NCI-H2029 treated with DMSO at 0.1 percent for 48 hours (cell line): ENCODE results near the gene EIPR1.

Experiments
- DNase-seq: peaks from one replicate; lab custom pipeline; 2025; lab: John Stamatoyannopoulos, UW

EIPR1 gene

GRCh38 chr2:3303583-3304406 lies 73.8 kb downstream of the EIPR1 start:
- peak; percentile 77 for DNase-seq

GRCh38 chr2:3302751-3303582 lies 74.7 kb downstream of the EIPR1 start:
- DNase-seq, result peak; percentile 8

- DNase-seq, result no peak
These were observed 75.2 kb downstream of the EIPR1 start for GRCh38 chr2:3302421-3302750.

GRCh38 chr2:3301001-3301400 lies 76.6 kb downstream of the EIPR1 start:
- DNase-seq, result no peak

- no peak for DNase-seq
These were observed 77.2 kb downstream of the EIPR1 start for GRCh38 chr2:3300224-3300995.

- DNase-seq, result no peak
These were observed 77.9 kb downstream of the EIPR1 start for GRCh38 chr2:3299703-3300102.

GRCh38 chr2:3299130-3299529 lies 78.5 kb downstream of the EIPR1 start:
- DNase-seq, result no peak

- no peak for DNase-seq
These were observed 79.4 kb downstream of the EIPR1 start for GRCh38 chr2:3298191-3298590.

GRCh38 chr2:3297523-3297922 lies 80.1 kb downstream of the EIPR1 start:
- DNase-seq, result no peak

- DNase-seq, result no peak
These were observed 81.2 kb downstream of the EIPR1 start for GRCh38 chr2:3296182-3296972.

- DNase-seq, result no peak
These were observed 83.1 kb downstream of the EIPR1 start for GRCh38 chr2:3294493-3294892.

- DNase-seq, result no peak
These were observed 83.5 kb downstream of the EIPR1 start for GRCh38 chr2:3294069-3294468.

- DNase-seq, result no peak
These were observed 84.4 kb downstream of the EIPR1 start for GRCh38 chr2:3293221-3293620.

GRCh38 chr2:3292416-3292815 lies 85.2 kb downstream of the EIPR1 start:
- DNase-seq, result no peak

- DNase-seq, result no peak
These were observed 85.9 kb downstream of the EIPR1 start for GRCh38 chr2:3291750-3292149.

- DNase-seq, result no peak
These were observed 86.5 kb downstream of the EIPR1 start for GRCh38 chr2:3291113-3291512.

GRCh38 chr2:3290655-3291054 lies 87.0 kb downstream of the EIPR1 start:
- no peak for DNase-seq

- DNase-seq, result no peak
These were observed 87.6 kb downstream of the EIPR1 start for GRCh38 chr2:3289971-3290370.

GRCh38 chr2:3289526-3289925 lies 88.1 kb downstream of the EIPR1 start:
- DNase-seq, result no peak

- no peak for DNase-seq
These were observed 88.5 kb downstream of the EIPR1 start for GRCh38 chr2:3289171-3289515.

GRCh38 chr2:3288470-3289170 lies 89.0 kb downstream of the EIPR1 start:
- no peak for DNase-seq
